Measurements from ENCODE around the gene EMILIN2.
"Not testable (repeated sequence)": the region's sequence is repeated elsewhere in the genome, so short reads cannot be mapped to it uniquely, and the experiment has no call there.

Gene EMILIN2

GRCh38 chr18:2846636-2847316 lies at the start of gene EMILIN2:
Gene EMILIN2, plus strand, starts transcription at chr18:2847006. Its CDS starts 183 bp downstream, at chr18:2847189.
- no peak for DNase-seq

- no peak for DNase-seq
Measured at GRCh38 chr18:2797951-2798350, 48.9 kb upstream of the EMILIN2 start.

- DNase-seq, result no peak
Measured at GRCh38 chr18:2799369-2799768, 47.4 kb upstream of the EMILIN2 start.

- no peak for DNase-seq
Measured at GRCh38 chr18:2805970-2806943, 40.5 kb upstream of the EMILIN2 start.

- not testable (repeated sequence) for DNase-seq
Measured at GRCh38 chr18:2808640-2809039, 38.2 kb upstream of the EMILIN2 start.

- DNase-seq, result not testable (repeated sequence)
Measured at GRCh38 chr18:2809666-2810183, 37.1 kb upstream of the EMILIN2 start.

- no peak for DNase-seq
Measured at GRCh38 chr18:2811416-2811815, 35.4 kb upstream of the EMILIN2 start.

GRCh38 chr18:2814928-2815327 lies 31.9 kb upstream of the EMILIN2 start:
- no peak for DNase-seq

GRCh38 chr18:2818281-2818680 lies 28.5 kb upstream of the EMILIN2 start:
- DNase-seq, result no peak

- no peak for DNase-seq
Measured at GRCh38 chr18:2821695-2822094, 25.1 kb upstream of the EMILIN2 start.

- DNase-seq, result no peak
Measured at GRCh38 chr18:2822213-2822921, 24.4 kb upstream of the EMILIN2 start.

GRCh38 chr18:2823202-2823601 lies 23.6 kb upstream of the EMILIN2 start:
- DNase-seq, result no peak

- no peak for DNase-seq
Measured at GRCh38 chr18:2823966-2824365, 22.8 kb upstream of the EMILIN2 start.

GRCh38 chr18:2824865-2825264 lies 21.9 kb upstream of the EMILIN2 start:
- no peak for DNase-seq

GRCh38 chr18:2825613-2826175 lies 21.1 kb upstream of the EMILIN2 start:
- DNase-seq, result no peak

GRCh38 chr18:2826581-2826980 lies 20.2 kb upstream of the EMILIN2 start:
- DNase-seq, result no peak

- DNase-seq, result no peak
Measured at GRCh38 chr18:2827061-2827460, 19.7 kb upstream of the EMILIN2 start.

- DNase-seq, result not testable (repeated sequence)
Measured at GRCh38 chr18:2836118-2836517, 10.7 kb upstream of the EMILIN2 start.

GRCh38 chr18:2837290-2837689 lies 9.5 kb upstream of the EMILIN2 start:
- DNase-seq, result not testable (repeated sequence)

GRCh38 chr18:2839202-2839601 lies 7.6 kb upstream of the EMILIN2 start:
- DNase-seq, result no peak

GRCh38 chr18:2840521-2840920 lies 6.3 kb upstream of the EMILIN2 start:
- DNase-seq, result no peak

GRCh38 chr18:2843146-2843545 lies 3.7 kb upstream of the EMILIN2 start:
- DNase-seq, result no peak

GRCh38 chr18:2845172-2845571 lies 1.6 kb upstream of the EMILIN2 start:
- no peak for DNase-seq

All from NCI-H2171 treated with DMSO at 0.1 percent for 48 hours (cell line).